ENCODE measurements around the gene VIPR2. TPM values are rescaled to one million over a fixed set of nuclear protein-coding genes. Genes with fewer than 3 reads are reported as not detected.

Gene VIPR2
- total and polyA plus RNA-seq, 2 of the 13 experiments (the other 11 are each of a cell fraction or from before 2014, with no cell fraction given) = not detected

DNA sequence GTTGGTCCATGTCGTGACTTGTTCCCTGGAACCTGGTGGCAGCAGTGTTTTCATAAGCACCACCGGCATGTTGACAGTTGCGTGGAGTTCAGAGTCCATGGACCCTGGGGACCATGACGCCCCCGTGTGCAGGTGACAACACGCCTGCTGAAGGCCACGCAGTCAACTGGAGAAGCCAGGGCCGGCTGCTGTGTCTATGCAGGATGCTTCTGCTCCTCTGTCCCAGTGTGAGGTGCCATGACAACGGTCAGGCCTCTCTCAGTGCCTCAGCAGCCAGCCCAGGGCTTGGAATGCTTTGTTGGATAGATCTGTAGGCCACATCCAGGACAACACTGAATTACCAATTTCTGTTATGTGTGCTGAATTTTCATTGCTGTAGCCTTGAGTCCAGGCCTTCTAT lies 10.7 kb upstream of the VIPR2 start (continued):
- TF ChIP-seq, protein P1, sequence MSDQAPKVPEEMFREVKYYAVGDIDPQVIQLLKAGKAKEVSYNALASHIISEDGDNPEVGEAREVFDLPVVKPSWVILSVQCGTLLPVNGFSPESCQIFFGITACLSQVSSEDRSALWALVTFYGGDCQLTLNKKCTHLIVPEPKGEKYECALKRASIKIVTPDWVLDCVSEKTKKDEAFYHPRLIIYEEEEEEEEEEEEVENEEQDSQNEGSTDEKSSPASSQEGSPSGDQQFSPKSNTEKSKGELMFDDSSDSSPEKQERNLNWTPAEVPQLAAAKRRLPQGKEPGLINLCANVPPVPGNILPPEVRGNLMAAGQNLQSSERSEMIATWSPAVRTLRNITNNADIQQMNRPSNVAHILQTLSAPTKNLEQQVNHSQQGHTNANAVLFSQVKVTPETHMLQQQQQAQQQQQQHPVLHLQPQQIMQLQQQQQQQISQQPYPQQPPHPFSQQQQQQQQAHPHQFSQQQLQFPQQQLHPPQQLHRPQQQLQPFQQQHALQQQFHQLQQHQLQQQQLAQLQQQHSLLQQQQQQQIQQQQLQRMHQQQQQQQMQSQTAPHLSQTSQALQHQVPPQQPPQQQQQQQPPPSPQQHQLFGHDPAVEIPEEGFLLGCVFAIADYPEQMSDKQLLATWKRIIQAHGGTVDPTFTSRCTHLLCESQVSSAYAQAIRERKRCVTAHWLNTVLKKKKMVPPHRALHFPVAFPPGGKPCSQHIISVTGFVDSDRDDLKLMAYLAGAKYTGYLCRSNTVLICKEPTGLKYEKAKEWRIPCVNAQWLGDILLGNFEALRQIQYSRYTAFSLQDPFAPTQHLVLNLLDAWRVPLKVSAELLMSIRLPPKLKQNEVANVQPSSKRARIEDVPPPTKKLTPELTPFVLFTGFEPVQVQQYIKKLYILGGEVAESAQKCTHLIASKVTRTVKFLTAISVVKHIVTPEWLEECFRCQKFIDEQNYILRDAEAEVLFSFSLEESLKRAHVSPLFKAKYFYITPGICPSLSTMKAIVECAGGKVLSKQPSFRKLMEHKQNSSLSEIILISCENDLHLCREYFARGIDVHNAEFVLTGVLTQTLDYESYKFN (CRISPR knock-in tag; conservative IDR thresholded peaks at IDR 0.05) = peak; percentile 76
- TF ChIP-seq NFYC (CRISPR knock-in tag; IDR thresholded peaks at IDR 0.05) = no peak
- no peak for TF ChIP-seq MIER2 (CRISPR knock-in tag; IDR thresholded peaks at IDR 0.05)
- no peak for TF ChIP-seq ZNF547 (CRISPR knock-in tag; IDR thresholded peaks at IDR 0.05)
- TF ChIP-seq ESRRA (CRISPR knock-in tag; IDR thresholded peaks at IDR 0.05; ENCODE audit: low read depth) = peak; percentile 44; the same call in 1 of the 2 replicates
- TF ChIP-seq, protein P2, sequence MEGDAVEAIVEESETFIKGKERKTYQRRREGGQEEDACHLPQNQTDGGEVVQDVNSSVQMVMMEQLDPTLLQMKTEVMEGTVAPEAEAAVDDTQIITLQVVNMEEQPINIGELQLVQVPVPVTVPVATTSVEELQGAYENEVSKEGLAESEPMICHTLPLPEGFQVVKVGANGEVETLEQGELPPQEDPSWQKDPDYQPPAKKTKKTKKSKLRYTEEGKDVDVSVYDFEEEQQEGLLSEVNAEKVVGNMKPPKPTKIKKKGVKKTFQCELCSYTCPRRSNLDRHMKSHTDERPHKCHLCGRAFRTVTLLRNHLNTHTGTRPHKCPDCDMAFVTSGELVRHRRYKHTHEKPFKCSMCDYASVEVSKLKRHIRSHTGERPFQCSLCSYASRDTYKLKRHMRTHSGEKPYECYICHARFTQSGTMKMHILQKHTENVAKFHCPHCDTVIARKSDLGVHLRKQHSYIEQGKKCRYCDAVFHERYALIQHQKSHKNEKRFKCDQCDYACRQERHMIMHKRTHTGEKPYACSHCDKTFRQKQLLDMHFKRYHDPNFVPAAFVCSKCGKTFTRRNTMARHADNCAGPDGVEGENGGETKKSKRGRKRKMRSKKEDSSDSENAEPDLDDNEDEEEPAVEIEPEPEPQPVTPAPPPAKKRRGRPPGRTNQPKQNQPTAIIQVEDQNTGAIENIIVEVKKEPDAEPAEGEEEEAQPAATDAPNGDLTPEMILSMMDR (CRISPR knock-in tag; IDR thresholded peaks at IDR 0.05) = peak; percentile 12; the same call in 1 of the 2 replicates
- no peak for TF ChIP-seq BRD4 (CRISPR knock-in tag; IDR thresholded peaks at IDR 0.05)
- no peak for TF ChIP-seq FOXA1 (IDR thresholded peaks at IDR 0.05)
- peak; percentile 50 for TF ChIP-seq FOXA1 (CRISPR knock-in tag; IDR thresholded peaks at IDR 0.05)
- TF ChIP-seq ZNF253 (CRISPR knock-in tag; IDR thresholded peaks at IDR 0.05; ENCODE audit: borderline replicate concordance) = no peak
- TF ChIP-seq SMAD1 (CRISPR knock-in tag; IDR thresholded peaks at IDR 0.05; ENCODE audit: borderline replicate concordance, low read depth) = no peak
- TF ChIP-seq, protein P3, sequence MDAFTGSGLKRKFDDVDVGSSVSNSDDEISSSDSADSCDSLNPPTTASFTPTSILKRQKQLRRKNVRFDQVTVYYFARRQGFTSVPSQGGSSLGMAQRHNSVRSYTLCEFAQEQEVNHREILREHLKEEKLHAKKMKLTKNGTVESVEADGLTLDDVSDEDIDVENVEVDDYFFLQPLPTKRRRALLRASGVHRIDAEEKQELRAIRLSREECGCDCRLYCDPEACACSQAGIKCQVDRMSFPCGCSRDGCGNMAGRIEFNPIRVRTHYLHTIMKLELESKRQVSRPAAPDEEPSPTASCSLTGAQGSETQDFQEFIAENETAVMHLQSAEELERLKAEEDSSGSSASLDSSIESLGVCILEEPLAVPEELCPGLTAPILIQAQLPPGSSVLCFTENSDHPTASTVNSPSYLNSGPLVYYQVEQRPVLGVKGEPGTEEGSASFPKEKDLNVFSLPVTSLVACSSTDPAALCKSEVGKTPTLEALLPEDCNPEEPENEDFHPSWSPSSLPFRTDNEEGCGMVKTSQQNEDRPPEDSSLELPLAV (CRISPR knock-in tag; conservative IDR thresholded peaks at IDR 0.05; ENCODE audit: low read depth) = no peak
- TF ChIP-seq, protein P4, sequence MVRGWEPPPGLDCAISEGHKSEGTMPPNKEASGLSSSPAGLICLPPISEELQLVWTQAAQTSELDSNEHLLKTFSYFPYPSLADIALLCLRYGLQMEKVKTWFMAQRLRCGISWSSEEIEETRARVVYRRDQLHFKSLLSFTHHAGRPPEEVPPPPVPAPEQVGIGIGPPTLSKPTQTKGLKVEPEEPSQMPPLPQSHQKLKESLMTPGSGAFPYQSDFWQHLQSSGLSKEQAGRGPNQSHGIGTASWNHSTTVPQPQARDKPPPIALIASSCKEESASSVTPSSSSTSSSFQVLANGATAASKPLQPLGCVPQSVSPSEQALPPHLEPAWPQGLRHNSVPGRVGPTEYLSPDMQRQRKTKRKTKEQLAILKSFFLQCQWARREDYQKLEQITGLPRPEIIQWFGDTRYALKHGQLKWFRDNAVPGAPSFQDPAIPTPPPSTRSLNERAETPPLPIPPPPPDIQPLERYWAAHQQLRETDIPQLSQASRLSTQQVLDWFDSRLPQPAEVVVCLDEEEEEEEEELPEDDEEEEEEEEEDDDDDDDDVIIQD (CRISPR knock-in tag; IDR thresholded peaks at IDR 0.05; ENCODE audit: low read depth) = no peak
- no peak for TF ChIP-seq SP1 (IDR thresholded peaks at IDR 0.05)
- no peak for TF ChIP-seq SP1 (CRISPR knock-in tag; IDR thresholded peaks at IDR 0.05)
- TF ChIP-seq NPAS2 (CRISPR knock-in tag; IDR thresholded peaks at IDR 0.05; ENCODE audit: borderline replicate concordance) = no peak
- TF ChIP-seq NR2F1 (CRISPR knock-in tag; IDR thresholded peaks at IDR 0.05) = 0 out of 4 replicates have a peak, but pooled peaks of 1 of the 2 experiments have one; percentile 24
- TF ChIP-seq GATAD2A (CRISPR knock-in tag; IDR thresholded peaks at IDR 0.05) = peak; percentile 86
- TF ChIP-seq, protein P5, sequence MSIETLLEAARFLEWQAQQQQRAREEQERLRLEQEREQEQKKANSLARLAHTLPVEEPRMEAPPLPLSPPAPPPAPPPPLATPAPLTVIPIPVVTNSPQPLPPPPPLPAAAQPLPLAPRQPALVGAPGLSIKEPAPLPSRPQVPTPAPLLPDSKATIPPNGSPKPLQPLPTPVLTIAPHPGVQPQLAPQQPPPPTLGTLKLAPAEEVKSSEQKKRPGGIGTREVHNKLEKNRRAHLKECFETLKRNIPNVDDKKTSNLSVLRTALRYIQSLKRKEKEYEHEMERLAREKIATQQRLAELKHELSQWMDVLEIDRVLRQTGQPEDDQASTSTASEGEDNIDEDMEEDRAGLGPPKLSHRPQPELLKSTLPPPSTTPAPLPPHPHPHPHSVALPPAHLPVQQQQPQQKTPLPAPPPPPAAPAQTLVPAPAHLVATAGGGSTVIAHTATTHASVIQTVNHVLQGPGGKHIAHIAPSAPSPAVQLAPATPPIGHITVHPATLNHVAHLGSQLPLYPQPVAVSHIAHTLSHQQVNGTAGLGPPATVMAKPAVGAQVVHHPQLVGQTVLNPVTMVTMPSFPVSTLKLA (IDR thresholded peaks at IDR 0.05) = peak; percentile 9; the same call in 1 of the 2 replicates
- TF ChIP-seq ZNF883 (CRISPR knock-in tag; IDR thresholded peaks at IDR 0.05; ENCODE audit: not compliant biosample characterization) = no peak
- TF ChIP-seq, protein P6, sequence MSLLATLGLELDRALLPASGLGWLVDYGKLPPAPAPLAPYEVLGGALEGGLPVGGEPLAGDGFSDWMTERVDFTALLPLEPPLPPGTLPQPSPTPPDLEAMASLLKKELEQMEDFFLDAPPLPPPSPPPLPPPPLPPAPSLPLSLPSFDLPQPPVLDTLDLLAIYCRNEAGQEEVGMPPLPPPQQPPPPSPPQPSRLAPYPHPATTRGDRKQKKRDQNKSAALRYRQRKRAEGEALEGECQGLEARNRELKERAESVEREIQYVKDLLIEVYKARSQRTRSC (CRISPR knock-in tag; IDR thresholded peaks at IDR 0.05; ENCODE audit: low read depth) = no peak
